Activated effector memory CD4-positive, alpha-beta T cell treated with Interleukin-2 at 50 U/mL for 16 hours (primary cell): ENCODE results near the gene JDP2.
"Not testable (repeated sequence)": the region's sequence is repeated elsewhere in the genome, so short reads cannot be mapped to it uniquely, and the experiment has no call there.

Experiments used
- DNase-seq: peaks from one replicate; pipeline ENCODE4 v3.0.0-alpha.2; 2020

Gene JDP2

GRCh38 chr14:75457648-75458165 lies 29.9 kb downstream of the JDP2 start:
- no peak for DNase-seq

- DNase-seq: no peak
These were observed 30.5 kb downstream of the JDP2 start for GRCh38 chr14:75458305-75458704.

GRCh38 chr14:75459099-75459741 lies 31.4 kb downstream of the JDP2 start:
- no peak for DNase-seq

GRCh38 chr14:75459791-75460190 lies 32.0 kb downstream of the JDP2 start:
- DNase-seq: no peak

GRCh38 chr14:75460394-75460793 lies 32.6 kb downstream of the JDP2 start:
- no peak for DNase-seq

- no peak for DNase-seq
These were observed 33.5 kb downstream of the JDP2 start for GRCh38 chr14:75461303-75461702.

- DNase-seq: no peak
These were observed 34.0 kb downstream of the JDP2 start for GRCh38 chr14:75461755-75462349.

- no peak for DNase-seq
These were observed 36.8 kb downstream of the JDP2 start for GRCh38 chr14:75464626-75465025.

GRCh38 chr14:75467763-75468162 lies 39.9 kb downstream of the JDP2 start:
- no peak for DNase-seq

- no peak for DNase-seq
These were observed 41.3 kb downstream of the JDP2 start for GRCh38 chr14:75469164-75469563.

GRCh38 chr14:75469606-75470237 lies 41.9 kb downstream of the JDP2 start:
- no peak for DNase-seq

- no peak for DNase-seq
These were observed 42.5 kb downstream of the JDP2 start for GRCh38 chr14:75470238-75470797.

- DNase-seq: no peak
These were observed 43.2 kb downstream of the JDP2 start for GRCh38 chr14:75471059-75471458.

- not testable (repeated sequence) for DNase-seq
These were observed 46.3 kb downstream of the JDP2 start for GRCh38 chr14:75474127-75474526.

- DNase-seq: no peak
These were observed 48.6 kb downstream of the JDP2 start for GRCh38 chr14:75476274-75476995.

GRCh38 chr14:75477881-75478280 lies 50.1 kb downstream of the JDP2 start:
- DNase-seq: no peak

GRCh38 chr14:75479770-75480600 lies 52.2 kb downstream of the JDP2 start:
- DNase-seq: no peak

- DNase-seq: no peak
These were observed 54.5 kb downstream of the JDP2 start for GRCh38 chr14:75482366-75482765.

- no peak for DNase-seq
These were observed 57.0 kb downstream of the JDP2 start for GRCh38 chr14:75484711-75485429.

GRCh38 chr14:75486318-75486717 lies 58.5 kb downstream of the JDP2 start:
- no peak for DNase-seq

- DNase-seq: no peak
These were observed 59.4 kb downstream of the JDP2 start for GRCh38 chr14:75487155-75487671.
